GM19035 (cell line): Measurements from ENCODE around the gene NDUFB7.
"Not testable (repeated sequence)": the region's sequence is repeated elsewhere in the genome, so short reads cannot be mapped to it uniquely, and the experiment has no call there.

Experiments used
- ATAC-seq: cut with Tn5 transposase; IDR thresholded peaks from one replicate; pipeline ENCODE4 v1.9.1; 2021; ENCODE audit not compliant: unreplicated experiment

The NDUFB7 gene

DNA sequence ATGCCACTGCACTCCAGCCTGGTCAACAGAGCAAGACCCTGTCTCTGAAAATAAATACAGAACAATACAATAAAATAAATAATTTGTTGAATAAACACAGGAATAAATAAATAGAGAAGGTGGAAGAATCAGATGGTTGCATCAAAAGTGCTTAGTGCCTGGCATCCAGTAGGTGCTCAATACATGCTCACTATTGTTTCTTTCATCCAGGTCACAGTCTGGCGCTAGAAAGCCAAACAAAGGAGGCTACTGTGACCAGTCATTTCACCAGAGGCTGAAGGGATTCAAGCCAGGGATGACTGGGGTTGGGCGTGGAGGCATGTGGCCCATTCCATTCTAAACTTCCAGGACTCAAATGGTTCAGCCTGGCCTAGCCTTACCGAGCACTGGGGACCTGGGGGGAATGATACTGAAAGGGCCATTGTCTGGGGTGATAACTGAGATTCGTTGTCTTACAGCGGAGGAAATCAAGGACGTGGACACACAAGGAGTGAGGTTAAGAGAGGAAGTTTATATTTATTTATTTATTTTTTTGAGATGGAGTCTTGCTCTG, 3.6 kb upstream of the NDUFB7 start:
- no peak for ATAC-seq

DNA sequence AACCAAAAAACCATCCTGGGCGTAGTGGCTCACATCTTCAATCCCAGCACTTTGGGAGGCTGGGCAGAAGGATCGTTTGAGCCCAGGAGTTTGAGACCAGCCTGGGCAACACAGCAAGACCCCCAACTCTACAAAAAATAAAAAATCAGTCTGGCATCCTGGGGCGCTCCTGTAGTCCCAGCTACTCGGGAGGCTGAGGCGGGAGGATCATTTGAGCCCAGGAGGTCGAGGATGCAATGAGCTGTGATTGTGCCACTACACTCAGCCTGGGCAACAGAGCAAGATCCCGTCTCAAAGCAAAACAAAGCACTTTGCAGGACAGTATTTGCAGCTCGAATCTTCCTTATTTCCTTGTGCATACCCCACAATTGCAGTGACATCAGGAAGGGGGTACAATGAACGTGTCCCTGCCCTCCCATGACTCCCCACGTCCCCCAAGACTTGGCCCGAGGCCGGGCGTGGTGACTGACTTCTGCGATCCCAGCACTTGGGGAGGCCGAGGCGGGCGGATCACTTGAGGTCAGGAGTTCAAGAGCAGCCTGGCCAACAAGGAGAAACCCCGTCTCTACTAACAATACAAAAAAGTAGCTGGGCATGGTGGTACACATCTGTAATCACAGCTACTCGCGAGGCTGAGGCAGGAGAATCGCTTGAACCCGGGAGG, 870 bp downstream of the NDUFB7 start:
- ATAC-seq = no peak

DNA sequence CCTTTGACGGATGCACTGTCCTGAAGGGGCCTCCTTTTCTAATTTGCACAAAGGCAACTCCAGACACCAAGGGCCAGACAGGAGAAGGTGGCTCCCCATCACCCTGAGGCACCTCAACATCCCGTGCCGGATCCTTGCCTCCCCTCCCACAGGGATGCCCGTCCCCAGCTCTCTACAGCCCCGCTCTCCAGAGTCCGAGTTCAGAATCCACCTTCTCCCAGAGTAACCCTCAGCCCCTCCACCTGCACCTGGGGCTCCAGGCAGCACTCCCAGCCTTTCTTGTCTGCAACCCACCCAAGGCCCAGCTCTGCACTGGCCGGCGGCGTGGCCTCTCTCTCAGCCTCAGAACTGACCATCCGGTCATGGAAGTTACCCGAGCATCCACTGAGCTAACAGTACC, 4.8 kb downstream of the NDUFB7 start:
- ATAC-seq = no peak

DNA sequence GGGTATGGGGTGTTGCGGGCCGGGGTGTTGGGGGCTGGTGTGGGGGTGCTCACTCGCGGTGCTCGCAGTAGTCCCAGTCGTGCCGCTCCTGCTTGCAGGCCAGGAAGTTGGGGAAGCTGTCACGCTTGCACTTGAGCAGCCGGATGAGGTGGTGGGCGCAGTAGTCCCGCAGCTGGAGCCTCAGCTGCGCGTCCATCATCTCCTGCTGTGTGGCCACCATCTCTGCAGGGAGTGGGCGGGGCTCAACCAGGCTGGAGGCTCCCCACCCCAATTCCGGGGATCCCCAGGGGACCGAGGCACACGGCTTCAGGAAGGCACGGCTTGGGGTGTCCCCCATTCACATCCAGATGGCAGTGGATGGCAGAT, 5.2 kb downstream of the NDUFB7 start:
- ATAC-seq = no peak

DNA sequence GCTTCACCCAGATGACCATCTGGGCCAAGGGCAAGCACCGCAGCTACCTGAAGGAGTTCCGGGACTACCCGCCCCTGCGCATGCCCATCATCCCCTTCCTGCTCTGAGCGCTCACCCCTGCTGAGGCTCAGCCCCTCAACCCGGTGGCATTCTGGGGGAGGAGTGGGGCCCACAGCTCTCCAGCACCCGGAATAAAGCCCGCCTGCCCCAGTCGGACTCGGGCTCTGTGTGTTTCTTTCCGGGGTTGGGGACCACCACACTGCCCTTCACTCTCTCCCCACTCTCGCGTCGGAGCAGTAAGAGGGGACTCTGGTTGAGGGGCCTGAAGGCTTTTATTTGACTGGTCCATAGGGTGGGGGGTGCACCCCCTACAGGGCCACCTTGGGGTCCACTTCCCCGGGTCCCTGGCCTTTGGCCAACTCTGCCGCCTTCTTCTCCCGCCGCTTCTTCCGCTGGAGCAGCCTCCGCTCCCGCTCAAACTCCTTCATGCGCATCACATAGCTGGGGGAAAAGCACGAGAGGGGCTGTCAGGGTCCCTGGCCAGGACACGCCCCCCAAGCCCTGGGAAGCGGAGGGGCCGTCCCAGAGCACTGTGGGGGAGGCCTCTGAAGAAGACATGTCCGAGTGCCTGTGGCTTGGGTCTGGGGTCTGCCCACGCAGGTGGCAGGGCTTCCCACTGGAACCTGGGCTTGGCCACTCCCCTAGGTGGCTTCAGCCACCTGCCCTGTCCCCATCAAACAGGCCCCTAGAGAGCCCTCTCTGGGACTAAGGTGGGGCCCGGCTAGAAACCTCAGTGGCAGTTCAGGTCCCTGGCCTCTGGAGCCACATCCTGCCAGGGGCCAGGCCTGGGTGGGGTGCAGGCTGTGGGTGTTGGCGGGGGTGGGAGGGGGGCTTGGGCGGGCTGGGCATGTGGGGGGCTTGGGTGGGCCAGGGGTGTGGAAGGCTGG, 5.8 kb downstream of the NDUFB7 start:
- no peak for ATAC-seq

DNA sequence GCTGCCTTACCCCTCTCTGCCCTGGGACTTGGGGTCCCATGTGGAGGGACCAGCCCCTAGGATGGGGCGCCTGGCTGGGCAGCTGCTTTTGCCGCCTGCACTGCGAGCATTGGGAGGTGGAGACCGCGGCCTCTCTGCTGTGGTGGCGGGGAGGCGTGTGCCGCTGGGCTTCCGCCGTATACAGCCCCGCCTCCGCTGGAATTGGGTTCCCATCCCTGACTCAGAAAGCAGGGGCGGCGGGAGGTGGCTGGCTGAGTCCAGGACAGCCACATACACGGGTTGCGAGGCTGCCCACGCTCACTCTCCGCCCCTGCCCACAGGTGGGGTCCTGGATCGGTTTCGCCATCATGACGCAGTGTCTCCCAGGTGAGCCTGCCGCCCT, 6.6 kb downstream of the NDUFB7 start:
- ATAC-seq = no peak

DNA sequence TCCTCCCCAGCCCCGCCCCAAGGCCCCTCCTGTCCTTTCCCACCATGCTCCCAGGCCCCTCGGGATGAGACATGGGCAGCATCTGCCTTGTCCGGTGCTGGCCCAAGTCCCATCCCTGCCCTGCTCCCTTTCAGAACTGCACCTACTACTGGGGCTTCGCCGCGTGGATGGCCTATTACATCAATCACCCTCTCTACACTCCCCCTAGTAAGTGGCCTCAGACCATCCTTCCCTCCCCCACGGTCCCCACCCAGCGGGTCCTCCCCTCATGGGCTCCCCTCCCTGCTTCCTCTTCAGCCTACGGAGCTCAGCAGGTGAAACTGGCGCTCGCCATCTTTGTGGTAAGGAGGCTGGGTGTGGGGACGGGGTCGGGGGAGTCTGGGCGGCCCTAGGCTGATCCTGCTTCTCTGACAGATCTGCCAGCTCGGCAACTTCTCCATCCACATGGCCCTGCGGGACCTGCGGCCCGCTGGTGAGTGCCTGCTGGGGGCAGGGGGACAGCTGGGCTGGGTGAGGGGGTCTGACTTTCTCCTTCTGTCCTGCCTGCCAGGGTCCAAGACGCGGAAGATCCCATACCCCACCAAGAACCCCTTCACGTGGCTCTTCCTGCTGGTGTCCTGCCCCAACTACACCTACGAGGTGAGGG, 7.1 kb downstream of the NDUFB7 start:
- not testable (repeated sequence) for ATAC-seq

DNA sequence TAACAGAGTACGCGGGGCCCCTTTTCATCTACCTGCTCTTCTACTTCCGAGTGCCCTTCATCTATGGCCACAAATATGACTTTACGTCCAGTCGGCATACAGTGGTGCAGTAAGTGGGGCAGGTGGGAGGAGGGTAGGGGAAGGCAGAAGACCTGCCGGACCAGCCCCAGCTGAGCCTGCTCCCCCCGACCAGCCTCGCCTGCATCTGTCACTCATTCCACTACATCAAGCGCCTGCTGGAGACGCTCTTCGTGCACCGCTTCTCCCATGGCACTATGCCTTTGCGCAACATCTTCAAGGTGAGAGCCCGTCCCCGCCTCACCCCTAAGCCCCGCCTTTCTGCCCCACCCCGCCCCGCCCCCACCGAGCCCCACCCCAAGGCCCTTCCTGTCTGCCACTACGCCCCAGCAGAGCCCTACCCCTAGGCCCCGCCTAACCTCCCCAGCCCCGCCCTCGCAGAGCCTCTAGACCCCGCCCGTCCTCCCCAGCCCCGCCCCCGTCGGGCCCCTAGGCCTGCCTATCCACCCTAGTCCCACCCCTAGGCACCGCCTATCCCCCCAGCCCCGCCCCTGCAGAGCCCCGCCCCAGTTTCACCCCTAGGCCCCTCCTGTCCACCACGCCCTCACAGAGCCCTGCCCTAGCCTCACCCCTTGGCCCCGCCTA, 7.7 kb downstream of the NDUFB7 start:
- ATAC-seq = no peak

DNA sequence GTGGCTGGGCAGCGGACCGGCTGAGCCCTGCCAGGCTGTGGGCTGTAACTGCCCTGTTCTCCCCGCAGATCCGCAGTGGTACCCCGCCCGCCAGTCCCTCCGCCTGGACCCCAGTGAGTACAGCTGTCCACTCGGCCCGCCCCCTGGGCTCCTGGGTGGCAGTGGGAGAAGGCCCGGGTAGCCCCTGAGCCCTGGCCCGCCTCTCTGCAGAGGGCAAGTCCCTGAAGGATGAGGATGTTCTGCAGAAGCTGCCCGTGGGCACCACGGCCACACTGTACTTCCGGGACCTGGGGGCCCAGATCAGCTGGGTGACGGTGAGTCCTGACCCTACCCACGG, 8.3 kb downstream of the NDUFB7 start:
- ATAC-seq = no peak

DNA sequence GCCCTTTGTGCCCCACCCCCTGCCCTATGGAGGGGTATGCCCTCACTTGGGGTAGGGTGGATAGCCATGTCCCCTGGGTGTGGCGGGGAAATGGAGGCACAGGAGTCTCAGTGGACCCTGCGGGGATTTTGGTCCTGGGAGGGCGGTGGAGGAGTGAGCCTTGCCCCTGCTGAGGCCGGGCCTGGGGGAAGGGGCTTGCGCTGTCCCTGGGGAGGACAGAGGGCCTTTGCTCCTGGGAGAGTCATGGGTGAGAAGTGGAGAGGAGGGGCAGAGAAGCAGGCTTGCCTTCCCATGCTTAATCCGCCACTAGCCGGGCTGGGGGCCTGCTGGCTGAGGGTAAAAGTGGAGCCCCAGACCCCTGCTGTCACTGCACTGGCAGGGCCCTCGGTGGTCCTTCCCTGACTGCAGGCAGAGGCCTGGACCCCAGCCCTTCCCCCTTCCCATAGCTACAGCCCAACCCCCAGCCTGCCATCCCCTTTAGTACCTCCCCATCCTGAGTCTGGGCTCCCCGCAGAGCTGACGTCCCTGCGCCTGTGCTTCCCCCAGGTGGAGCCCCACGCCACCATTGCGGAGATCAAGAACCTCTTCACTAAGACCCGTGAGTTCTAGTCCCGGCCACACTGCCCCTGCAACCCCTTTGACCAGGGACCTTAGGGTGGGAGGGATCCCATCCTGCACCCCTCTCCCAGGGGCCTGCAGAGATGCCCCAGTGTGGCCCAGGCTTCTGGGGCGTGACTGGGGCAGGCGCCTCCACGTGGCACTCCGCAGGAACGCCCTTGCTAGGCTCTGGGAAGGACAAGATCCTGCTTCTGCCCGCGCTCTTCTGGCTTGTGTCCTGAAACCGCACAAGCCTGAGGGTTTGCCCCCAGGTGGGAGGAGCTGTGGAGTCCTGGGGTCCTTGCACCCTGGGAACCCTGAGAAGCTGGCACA, 8.9 kb downstream of the NDUFB7 start:
- ATAC-seq = no peak

DNA sequence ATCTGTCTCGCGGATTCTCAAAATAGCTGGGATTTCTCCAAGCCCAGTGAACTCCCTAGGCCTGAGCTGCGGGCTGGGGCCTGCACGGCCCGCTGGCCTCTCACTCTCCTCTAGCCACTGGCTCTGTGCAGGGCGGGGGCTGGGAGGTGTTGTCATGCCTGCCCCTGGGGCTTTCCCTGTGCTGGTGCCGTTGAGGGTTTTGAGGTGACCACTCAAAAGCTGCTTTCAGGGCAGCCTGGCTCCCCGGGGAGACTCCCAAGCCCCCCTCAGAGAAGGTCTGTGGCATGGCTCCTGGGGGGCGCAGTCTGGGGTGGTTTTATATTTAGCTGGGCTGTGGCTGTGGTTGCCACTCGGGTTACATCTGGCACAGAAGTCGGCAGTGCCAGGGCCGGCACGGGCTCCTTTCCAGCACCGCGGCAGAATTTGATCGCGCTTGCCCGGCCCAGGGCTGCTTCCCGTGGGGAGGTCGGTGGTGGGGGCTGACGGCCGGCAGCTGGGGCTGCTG, 10.0 kb downstream of the NDUFB7 start:
- no peak for ATAC-seq

DNA sequence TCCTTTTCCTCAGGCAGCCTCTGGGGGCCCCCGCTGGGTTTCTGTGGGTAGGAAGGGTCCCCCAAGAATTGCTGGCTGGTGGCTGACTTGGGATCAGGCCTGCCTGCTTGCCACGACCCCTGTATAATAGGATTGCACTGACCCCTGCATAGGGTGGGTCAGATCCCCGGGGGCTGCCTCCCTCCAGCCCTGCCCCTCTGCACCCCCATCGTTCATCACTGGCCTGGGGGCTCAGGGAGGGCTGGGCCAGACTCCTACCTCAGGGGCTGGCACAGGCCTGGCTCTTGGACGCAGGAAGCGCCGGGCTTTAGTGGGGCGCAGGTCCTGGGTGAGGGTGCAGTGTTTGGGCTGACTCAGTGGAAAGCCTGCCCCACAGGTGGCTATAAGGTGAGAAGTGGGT, 10.6 kb downstream of the NDUFB7 start:
- ATAC-seq = no peak

DNA sequence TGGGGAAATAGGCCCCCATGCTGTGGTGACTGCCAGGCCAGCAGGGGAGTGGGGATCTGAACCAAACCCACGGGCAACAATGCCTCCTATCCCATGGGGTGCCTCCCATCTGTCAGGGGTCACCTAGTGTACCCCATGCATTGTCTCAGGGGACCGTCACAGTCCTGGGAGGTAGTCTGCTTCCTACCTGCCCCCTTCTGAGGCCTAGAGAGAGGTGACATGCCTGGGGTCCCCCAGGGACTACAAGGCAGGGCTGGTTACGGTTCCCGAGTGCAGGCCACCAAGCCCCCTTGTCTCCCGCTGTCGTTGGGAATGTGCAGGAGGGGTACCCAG, 11.1 kb downstream of the NDUFB7 start:
- no peak for ATAC-seq

DNA sequence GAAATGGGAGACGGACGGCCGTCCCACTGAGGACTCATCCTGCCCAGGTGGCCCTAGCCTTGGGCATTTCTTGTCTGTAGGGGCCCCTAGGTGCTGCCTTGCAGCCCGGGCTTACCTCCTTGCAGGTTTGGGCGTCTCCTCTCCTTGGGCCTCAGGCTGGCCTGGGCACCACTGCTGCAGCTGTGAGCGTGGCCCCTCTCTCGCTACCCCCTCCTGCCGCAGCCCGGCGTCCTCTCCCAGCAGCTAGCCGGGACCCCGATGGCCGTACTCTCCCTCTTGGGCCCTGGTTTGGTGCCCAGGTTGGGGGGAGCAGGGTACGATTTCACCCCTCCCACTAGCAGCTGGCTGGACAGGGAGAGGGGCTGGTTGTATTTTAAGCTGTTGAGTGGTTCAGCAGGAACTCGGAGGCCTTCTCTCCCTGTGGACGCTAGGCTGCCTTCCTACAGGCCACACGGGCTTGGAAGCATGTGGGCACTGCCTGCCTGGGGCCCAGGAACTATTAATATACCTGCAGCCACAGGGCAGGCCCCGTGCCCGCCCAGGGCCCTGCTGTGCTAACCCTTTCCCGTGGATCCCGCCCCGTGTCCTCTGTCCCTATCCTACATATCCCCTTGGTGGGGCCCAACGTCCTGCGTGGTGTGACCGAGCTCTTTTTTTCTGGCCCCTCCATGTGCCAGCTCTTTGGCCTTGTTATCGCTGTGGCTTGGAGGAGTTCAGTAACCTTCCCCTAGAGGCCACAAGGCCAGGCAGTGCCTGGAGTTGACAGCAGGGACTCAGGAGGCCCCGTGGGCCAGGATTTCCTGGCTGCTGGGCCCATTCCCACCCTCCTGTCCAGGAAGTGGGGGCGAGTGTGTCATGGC, 11.7 kb downstream of the NDUFB7 start:
- ATAC-seq = no peak

DNA sequence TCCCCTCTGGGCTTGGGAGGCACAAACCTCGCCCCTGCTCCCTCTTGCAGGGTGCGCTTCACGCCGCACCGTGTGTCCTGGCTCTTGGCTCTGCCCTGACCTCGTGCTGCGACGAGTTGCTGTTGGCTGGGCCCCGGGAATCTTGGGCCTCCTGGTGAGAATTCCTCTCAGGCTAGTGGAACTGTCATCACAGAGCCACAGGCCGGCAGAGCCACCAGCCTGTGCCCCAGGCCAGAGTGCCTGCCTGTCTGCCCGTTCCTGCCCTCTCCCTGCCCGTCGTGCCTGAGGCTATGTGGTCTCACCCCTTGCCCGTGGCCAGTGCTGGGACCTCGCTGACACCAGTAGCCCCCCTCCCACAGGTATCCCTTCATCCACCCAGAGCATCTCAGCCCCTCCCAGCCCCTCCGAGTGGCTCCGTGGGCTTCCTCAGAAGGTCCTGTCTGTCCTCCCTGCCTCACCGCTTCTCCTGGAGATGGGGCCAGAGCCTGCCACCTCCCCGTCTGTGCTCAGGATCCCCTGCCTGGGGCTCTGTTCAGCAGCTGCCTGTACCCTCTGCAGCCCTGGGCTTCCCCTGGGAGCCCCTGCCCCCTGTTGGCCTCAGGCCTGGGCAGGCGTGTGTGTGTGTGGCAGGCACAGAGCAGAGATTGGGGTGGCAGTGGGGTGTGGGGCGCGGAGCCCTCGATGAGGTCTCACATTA, 13.3 kb downstream of the NDUFB7 start:
- ATAC-seq = no peak

DNA sequence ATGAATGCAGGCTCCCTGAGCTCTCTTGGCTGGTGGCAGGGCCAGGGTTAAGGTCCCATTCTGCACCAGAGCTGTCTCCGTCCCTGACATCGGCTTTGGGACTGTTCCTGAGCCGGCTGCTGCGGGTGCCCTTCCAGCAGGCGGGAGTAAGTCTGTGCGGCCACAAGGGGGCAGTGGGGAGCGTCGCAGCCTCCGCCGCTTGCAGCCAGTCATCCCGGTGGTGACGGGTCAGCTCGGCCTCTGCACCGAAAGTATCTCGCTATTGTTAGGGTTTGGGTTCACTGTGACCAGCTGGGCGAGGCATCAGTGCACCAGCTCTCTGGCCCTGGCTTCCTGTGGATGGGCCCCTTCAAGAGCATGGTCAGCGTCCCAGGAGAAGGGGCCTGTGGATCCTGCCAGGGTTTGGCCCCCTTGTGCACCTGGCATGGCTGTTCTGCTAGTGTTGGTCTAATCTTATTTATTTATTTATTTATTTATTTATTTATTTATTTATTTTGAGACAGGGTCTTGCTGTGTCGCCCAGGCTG, 15.1 kb downstream of the NDUFB7 start:
- peak; percentile 55 for ATAC-seq

DNA sequence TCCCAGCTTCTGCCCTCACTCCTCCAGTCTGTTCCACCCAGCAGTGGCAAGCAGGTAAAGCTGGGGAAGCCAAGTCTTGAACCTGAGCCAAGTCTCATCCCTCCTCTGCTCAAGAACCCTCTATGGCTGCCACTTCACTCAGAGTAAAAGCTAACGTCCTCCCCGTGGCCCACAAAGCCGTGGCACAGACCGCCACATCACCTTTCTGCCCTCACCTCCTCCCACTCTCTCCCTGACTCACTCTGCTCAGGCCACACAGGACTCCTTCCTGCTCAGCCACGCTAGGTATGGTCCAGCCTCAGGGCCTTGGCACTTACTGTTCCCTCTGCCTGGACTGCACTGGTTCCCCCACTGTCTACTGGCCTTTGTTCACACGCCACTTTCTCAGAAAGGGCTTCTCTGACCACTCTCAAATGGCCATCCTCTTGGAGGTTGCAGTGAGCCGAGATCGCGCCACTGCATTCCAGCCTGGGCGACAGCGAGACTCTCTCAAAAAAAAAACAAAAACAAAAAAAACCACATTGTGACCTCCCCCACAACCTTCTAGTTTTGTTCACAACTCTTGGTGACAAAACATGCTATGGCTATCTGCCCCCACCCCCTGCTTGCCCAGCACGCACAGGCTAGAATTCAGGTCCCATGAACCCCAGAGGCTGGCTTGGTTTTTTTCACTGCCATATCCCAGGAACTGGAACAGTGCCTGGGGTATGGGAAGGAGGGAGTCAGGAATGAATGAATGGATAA, 15.8 kb downstream of the NDUFB7 start:
- no peak for ATAC-seq

DNA sequence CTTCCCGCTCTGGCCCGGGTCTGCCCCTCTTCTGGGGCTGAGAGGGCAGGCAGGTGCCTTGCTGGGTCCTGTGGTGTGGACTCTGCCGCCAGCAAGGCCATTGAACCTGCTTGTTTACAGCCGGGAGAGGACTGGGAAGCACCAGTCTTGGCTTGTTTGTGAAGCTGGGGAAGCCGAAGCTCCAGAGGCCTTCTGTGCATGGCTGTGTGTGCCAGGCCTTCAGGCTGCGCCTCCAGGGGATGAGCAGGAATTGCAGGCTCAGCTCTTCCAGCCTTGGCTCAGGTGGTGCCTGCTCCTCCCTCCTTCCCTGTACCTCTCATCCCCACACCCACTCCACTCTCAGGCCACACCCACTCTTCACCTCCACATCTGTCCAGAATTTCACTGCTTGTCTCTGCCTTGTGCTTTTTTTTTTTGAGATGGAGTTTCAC, 17.5 kb downstream of the NDUFB7 start:
- ATAC-seq = no peak
